KOPT-K1 (cell line): ENCODE data around the gene DCP2.

Experiments
- H3K27ac ChIP-seq: fragments of 200-600 bp; sonication (generic); 2 replicates; pipeline ENCODE4 v1.5.1; 2016; ENCODE audit warnings: antibody characterized with exemption, mild to moderate bottlenecking, low read depth, low read length; ENCODE audit not compliant: poor library complexity, severe bottlenecking
- H3K36me3 ChIP-seq: fragments of 200-600 bp; sonication (generic); 2 replicates; pipeline ENCODE4 v1.5.1; 2017; ENCODE audit warnings: antibody characterized with exemption, mild to moderate bottlenecking, low read length, moderate library complexity; ENCODE audit not compliant: insufficient read depth
- H3K9me3 ChIP-seq: fragments of 200-600 bp; sonication (generic); 2 replicates; pipeline ENCODE4 v1.5.1; 2017; ENCODE audit warnings: antibody characterized with exemption, low read length, mild to moderate bottlenecking; ENCODE audit not compliant: insufficient read depth, poor library complexity, severe bottlenecking

The DCP2 gene

GRCh38 chr5:113040672-113041260, 64.2 kb downstream of the DCP2 start:
- H3K9me3 ChIP-seq: no peaks in the 10 kb centered on the region
- no peaks in the 10 kb centered on the region for H3K36me3 ChIP-seq
- H3K27ac ChIP-seq: no peak overlapping the region

GRCh38 chr5:113042491-113043243, 66.1 kb downstream of the DCP2 start:
- Histone ChIP-seq H3K27ac (no peak overlapping the region), H3K36me3 (no peaks in the 10 kb centered on the region), H3K9me3 (no peaks in the 10 kb centered on the region)

- Histone ChIP-seq H3K9me3 (no peaks in the 10 kb centered on the region), H3K27ac (no peak overlapping the region), H3K36me3 (no peaks in the 10 kb centered on the region)
Observed at GRCh38 chr5:113043491-113043931, 66.9 kb downstream of the DCP2 start.

GRCh38 chr5:113044776-113045465, 68.3 kb downstream of the DCP2 start:
- H3K36me3 ChIP-seq: no peaks in the 10 kb centered on the region
- no peaks in the 10 kb centered on the region for H3K9me3 ChIP-seq
- no peak overlapping the region for H3K27ac ChIP-seq

GRCh38 chr5:113047234-113047633, 70.6 kb downstream of the DCP2 start:
- H3K9me3 ChIP-seq: no peaks in the 10 kb centered on the region
- no peaks in the 10 kb centered on the region for H3K36me3 ChIP-seq
- H3K27ac ChIP-seq: no peak overlapping the region

- no peak overlapping the region for H3K27ac ChIP-seq
- H3K9me3 ChIP-seq: no peaks in the 10 kb centered on the region
- H3K36me3 ChIP-seq: no peaks in the 10 kb centered on the region
Observed at GRCh38 chr5:113047733-113048652, 71.4 kb downstream of the DCP2 start.

- Histone ChIP-seq H3K36me3 (no peaks in the 10 kb centered on the region), H3K27ac (no peak overlapping the region), H3K9me3 (no peaks in the 10 kb centered on the region)
Observed at GRCh38 chr5:113048931-113049330, 72.3 kb downstream of the DCP2 start.

- no peaks in the 10 kb centered on the region for H3K9me3 ChIP-seq
- no peaks in the 10 kb centered on the region for H3K36me3 ChIP-seq
- no peak overlapping the region for H3K27ac ChIP-seq
Observed at GRCh38 chr5:113050721-113051382, 74.3 kb downstream of the DCP2 start.

- Histone ChIP-seq H3K27ac (no peak overlapping the region), H3K36me3 (no peaks in the 10 kb centered on the region), H3K9me3 (no peaks in the 10 kb centered on the region)
Observed at GRCh38 chr5:113052041-113052795, 75.6 kb downstream of the DCP2 start.

GRCh38 chr5:113053511-113053995, 77.0 kb downstream of the DCP2 start:
- Histone ChIP-seq H3K9me3 (no peaks in the 10 kb centered on the region), H3K36me3 (no peaks in the 10 kb centered on the region), H3K27ac (no peak overlapping the region)

GRCh38 chr5:113054899-113055298, 78.3 kb downstream of the DCP2 start:
- Histone ChIP-seq H3K36me3 (no peaks in the 10 kb centered on the region), H3K9me3 (no peaks in the 10 kb centered on the region), H3K27ac (no peak overlapping the region)

GRCh38 chr5:113056988-113057387, 80.4 kb downstream of the DCP2 start:
- no peak overlapping the region for H3K27ac ChIP-seq

GRCh38 chr5:113057557-113057984, 81.0 kb downstream of the DCP2 start:
- Histone ChIP-seq H3K27ac (no peak overlapping the region), H3K9me3 (no peaks in the 10 kb centered on the region), H3K36me3 (no peaks in the 10 kb centered on the region)

More at GRCh38 chr5:113056988-113057387, 80.4 kb downstream of the DCP2 start:
- no peaks in the 10 kb centered on the region for H3K9me3 ChIP-seq
- no peaks in the 10 kb centered on the region for H3K36me3 ChIP-seq
